ENCODE data around the gene WAPL. TPM values are rescaled to one million over a fixed set of nuclear protein-coding genes. Genes with fewer than 3 reads are reported as not detected.

The WAPL gene
- total RNA-seq, 1 donor from 2014 or later, result 51.4 TPM

GRCh38 chr10:86483664-86484063, 37.9 kb downstream of the WAPL start:
- H3K4me1 Mint-ChIP-seq (ENCODE audit: low read depth), result peaks cover 7% of the 10 kb centered on the region
- intact Hi-C loops (cut with micrococcal nuclease), result no loop called here

GRCh38 chr10:86481761-86482160, 39.8 kb downstream of the WAPL start:
- Mint-ChIP-seq H3K4me3 (ENCODE audit: low read depth) (no peak overlapping the region), H3K36me3 (ENCODE audit: low read depth) (peaks cover 41% of the 10 kb centered on the region), H3K9me3 (no peaks in the 10 kb centered on the region), H3K4me1 (ENCODE audit: low read depth) (peaks cover 6% of the 10 kb centered on the region), H3K27ac (no peak overlapping the region), H3K27me3 (ENCODE audit: low read depth) (no peaks in the 10 kb centered on the region)
- DNase-seq (ENCODE audit: low spot score), result no peak
- intact Hi-C loops (cut with micrococcal nuclease), result no loop called here

More at GRCh38 chr10:86483664-86484063, 37.9 kb downstream of the WAPL start:
- Mint-ChIP-seq H3K27ac (no peak overlapping the region), H3K36me3 (ENCODE audit: low read depth) (peaks cover 52% of the 10 kb centered on the region), H3K27me3 (ENCODE audit: low read depth) (no peaks in the 10 kb centered on the region), H3K4me3 (ENCODE audit: low read depth) (no peak overlapping the region), H3K9me3 (no peaks in the 10 kb centered on the region)
- DNase-seq (ENCODE audit: low spot score), result no peak

GRCh38 chr10:86480571-86480970, 41.0 kb downstream of the WAPL start:
- Mint-ChIP-seq H3K27me3 (ENCODE audit: low read depth) (no peaks in the 10 kb centered on the region), H3K4me1 (ENCODE audit: low read depth) (peaks cover 6% of the 10 kb centered on the region), H3K27ac (no peak overlapping the region), H3K4me3 (ENCODE audit: low read depth) (no peak overlapping the region), H3K36me3 (ENCODE audit: low read depth) (peaks cover 38% of the 10 kb centered on the region), H3K9me3 (no peaks in the 10 kb centered on the region)
- intact Hi-C loops (cut with micrococcal nuclease), result no loop called here
- DNase-seq (ENCODE audit: low spot score), result no peak

GRCh38 chr10:86472061-86472460, 49.5 kb downstream of the WAPL start:
- intact Hi-C loops (cut with micrococcal nuclease), result no loop called here
- H3K27me3 Mint-ChIP-seq (ENCODE audit: low read depth), result no peaks in the 10 kb centered on the region
- no peaks in the 10 kb centered on the region for H3K4me1 Mint-ChIP-seq (ENCODE audit: low read depth)
- peaks cover 56% of the 10 kb centered on the region for H3K36me3 Mint-ChIP-seq (ENCODE audit: low read depth)
- H3K27ac Mint-ChIP-seq, result no peak overlapping the region
- DNase-seq (ENCODE audit: low spot score), result no peak
- no peaks in the 10 kb centered on the region for H3K9me3 Mint-ChIP-seq
- no peak overlapping the region for H3K4me3 Mint-ChIP-seq (ENCODE audit: low read depth)

GRCh38 chr10:86461963-86462804, 59.4 kb downstream of the WAPL start:
- Mint-ChIP-seq H3K36me3 (ENCODE audit: low read depth) (peaks cover 67% of the 10 kb centered on the region), H3K27me3 (ENCODE audit: low read depth) (no peaks in the 10 kb centered on the region), H3K9me3 (no peaks in the 10 kb centered on the region), H3K27ac (no peak overlapping the region), H3K4me3 (ENCODE audit: low read depth) (no peak overlapping the region), H3K4me1 (ENCODE audit: low read depth) (no peaks in the 10 kb centered on the region)
- intact Hi-C loops (cut with micrococcal nuclease), result no loop called here
- no peak for DNase-seq (ENCODE audit: low spot score)

GRCh38 chr10:86451604-86451960, 70.0 kb downstream of the WAPL start:
- DNase-seq (ENCODE audit: low spot score), result no peak
- intact Hi-C loops (cut with micrococcal nuclease), result no loop called here
- H3K4me3 Mint-ChIP-seq (ENCODE audit: low read depth), result no peak overlapping the region
- H3K36me3 Mint-ChIP-seq (ENCODE audit: low read depth), result peaks cover 81% of the 10 kb centered on the region
- H3K9me3 Mint-ChIP-seq, result no peaks in the 10 kb centered on the region
- H3K4me1 Mint-ChIP-seq (ENCODE audit: low read depth), result peaks cover 16% of the 10 kb centered on the region
- H3K27me3 Mint-ChIP-seq (ENCODE audit: low read depth), result no peaks in the 10 kb centered on the region
- no peak overlapping the region for H3K27ac Mint-ChIP-seq

- H3K27ac Mint-ChIP-seq, result no peak overlapping the region
- no peak for DNase-seq (ENCODE audit: low spot score)
- no peak overlapping the region for H3K4me3 Mint-ChIP-seq (ENCODE audit: low read depth)
- peaks cover 21% of the 10 kb centered on the region for H3K4me1 Mint-ChIP-seq (ENCODE audit: low read depth)
- H3K9me3 Mint-ChIP-seq, result no peaks in the 10 kb centered on the region
- H3K27me3 Mint-ChIP-seq (ENCODE audit: low read depth), result no peaks in the 10 kb centered on the region
- intact Hi-C loops (cut with micrococcal nuclease), result no loop called here
- peaks cover 81% of the 10 kb centered on the region for H3K36me3 Mint-ChIP-seq (ENCODE audit: low read depth)
Measured at GRCh38 chr10:86450806-86451603, 70.6 kb downstream of the WAPL start.

GRCh38 chr10:86449926-86450558, 71.5 kb downstream of the WAPL start:
- Mint-ChIP-seq H3K36me3 (ENCODE audit: low read depth) (peaks cover 79% of the 10 kb centered on the region), H3K9me3 (no peaks in the 10 kb centered on the region), H3K27me3 (ENCODE audit: low read depth) (no peaks in the 10 kb centered on the region), H3K4me1 (ENCODE audit: low read depth) (peaks cover 21% of the 10 kb centered on the region), H3K27ac (peak overlapping the region; percentile 12), H3K4me3 (ENCODE audit: low read depth) (no peak overlapping the region)
- no peak for DNase-seq (ENCODE audit: low spot score)
- intact Hi-C loops (cut with micrococcal nuclease), result no loop called here

GRCh38 chr10:86447432-86447831, 74.2 kb downstream of the WAPL start:
- no peak overlapping the region for H3K4me3 Mint-ChIP-seq (ENCODE audit: low read depth)
- DNase-seq (ENCODE audit: low spot score), result no peak
- no peaks in the 10 kb centered on the region for H3K9me3 Mint-ChIP-seq
- peaks cover 84% of the 10 kb centered on the region for H3K36me3 Mint-ChIP-seq (ENCODE audit: low read depth)
- no peaks in the 10 kb centered on the region for H3K27me3 Mint-ChIP-seq (ENCODE audit: low read depth)
- H3K4me1 Mint-ChIP-seq (ENCODE audit: low read depth), result peaks cover 21% of the 10 kb centered on the region
- intact Hi-C loops (cut with micrococcal nuclease), result no loop called here
- H3K27ac Mint-ChIP-seq, result peak overlapping the region; percentile 62

- Mint-ChIP-seq H3K27me3 (ENCODE audit: low read depth) (no peaks in the 10 kb centered on the region), H3K4me3 (ENCODE audit: low read depth) (no peak overlapping the region), H3K4me1 (ENCODE audit: low read depth) (peaks cover 21% of the 10 kb centered on the region), H3K36me3 (ENCODE audit: low read depth) (peaks cover 83% of the 10 kb centered on the region), H3K27ac (peak overlapping the region; percentile 62), H3K9me3 (no peaks in the 10 kb centered on the region)
- DNase-seq (ENCODE audit: low spot score), result no peak
- intact Hi-C loops (cut with micrococcal nuclease), result no loop called here
Measured at GRCh38 chr10:86446987-86447386, 74.6 kb downstream of the WAPL start.

DNA sequence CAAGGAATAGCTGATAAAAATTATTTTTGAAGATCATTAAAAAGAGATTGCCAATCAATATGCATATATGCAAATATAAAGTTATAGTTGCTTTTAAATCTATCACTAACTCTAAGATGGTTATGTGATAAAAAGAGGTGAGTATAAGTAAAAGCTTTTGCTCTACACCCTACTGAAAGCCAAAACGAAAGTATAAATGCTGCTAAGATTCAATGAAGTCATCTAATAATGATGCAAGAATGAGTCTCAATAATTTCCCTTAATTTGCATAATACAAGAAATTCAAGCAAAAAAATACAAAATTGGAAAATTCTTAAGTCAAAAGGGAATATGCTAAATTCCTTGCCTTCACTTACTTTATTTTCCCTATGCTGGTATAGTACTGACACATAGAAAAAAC, 75.2 kb downstream of the WAPL start:
- Mint-ChIP-seq H3K27ac (no peak overlapping the region), H3K4me3 (ENCODE audit: low read depth) (no peak overlapping the region), H3K36me3 (ENCODE audit: low read depth) (peaks cover 83% of the 10 kb centered on the region), H3K4me1 (ENCODE audit: low read depth) (peaks cover 24% of the 10 kb centered on the region), H3K27me3 (ENCODE audit: low read depth) (no peaks in the 10 kb centered on the region), H3K9me3 (no peaks in the 10 kb centered on the region)
- intact Hi-C loops (cut with micrococcal nuclease), result no loop called here
- DNase-seq (ENCODE audit: low spot score), result no peak

GRCh38 chr10:86443936-86444335, 77.7 kb downstream of the WAPL start:
- peaks cover 31% of the 10 kb centered on the region for H3K4me1 Mint-ChIP-seq (ENCODE audit: low read depth)
- no peak overlapping the region for H3K4me3 Mint-ChIP-seq (ENCODE audit: low read depth)
- peaks cover 80% of the 10 kb centered on the region for H3K36me3 Mint-ChIP-seq (ENCODE audit: low read depth)
- H3K27ac Mint-ChIP-seq, result no peak overlapping the region
- intact Hi-C loops (cut with micrococcal nuclease), result no loop called here
- DNase-seq (ENCODE audit: low spot score), result no peak
- H3K27me3 Mint-ChIP-seq (ENCODE audit: low read depth), result no peaks in the 10 kb centered on the region
- H3K9me3 Mint-ChIP-seq, result no peaks in the 10 kb centered on the region

GRCh38 chr10:86443069-86443468, 78.5 kb downstream of the WAPL start:
- H3K27ac Mint-ChIP-seq, result no peak overlapping the region
- H3K27me3 Mint-ChIP-seq (ENCODE audit: low read depth), result no peaks in the 10 kb centered on the region
- intact Hi-C loops (cut with micrococcal nuclease), result no loop called here
- peaks cover 31% of the 10 kb centered on the region for H3K4me1 Mint-ChIP-seq (ENCODE audit: low read depth)
- no peaks in the 10 kb centered on the region for H3K9me3 Mint-ChIP-seq
- H3K36me3 Mint-ChIP-seq (ENCODE audit: low read depth), result peaks cover 82% of the 10 kb centered on the region
- DNase-seq (ENCODE audit: low spot score), result no peak
- H3K4me3 Mint-ChIP-seq (ENCODE audit: low read depth), result no peak overlapping the region
